ENCODE data around the gene IL17RD.

The IL17RD gene

DNA sequence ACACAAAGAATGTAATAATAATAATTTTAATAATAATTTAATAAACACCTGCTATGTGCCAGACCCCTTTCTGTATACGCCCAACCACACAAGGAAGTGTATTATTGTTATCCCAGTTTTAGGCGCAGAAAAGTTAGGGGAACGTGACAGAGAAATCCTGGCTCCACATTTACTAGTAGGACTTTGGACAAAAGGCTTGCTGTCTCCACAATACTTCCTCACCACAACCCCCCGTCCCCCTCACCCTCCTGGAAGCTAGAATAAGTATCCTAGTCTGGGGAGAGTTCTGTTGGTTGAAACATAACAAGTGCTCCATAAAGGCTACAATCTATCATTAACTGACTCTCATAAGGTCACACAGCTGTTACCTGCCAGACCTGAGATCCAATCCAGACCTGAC is 488 bp upstream of the IL17RD start:
- DNase-seq = no peak
- H3K9me3 Mint-ChIP-seq = peaks cover 0 to 2% of the 10 kb centered on the region in 2 donors
- H3K27me3 Mint-ChIP-seq = peaks cover 61 to 74% of the 10 kb centered on the region in 2 donors
- peaks cover 0 to 3% of the 10 kb centered on the region in 2 donors for H3K36me3 Mint-ChIP-seq
- peaks cover 18 to 21% of the 10 kb centered on the region in 2 donors for H3K4me1 Mint-ChIP-seq
- H3K4me3 Mint-ChIP-seq = peak overlapping the region; percentile 71 to 90
- H3K27ac Mint-ChIP-seq = no peak overlapping the region
- no peak for ATAC-seq (replicated peaks)

DNA sequence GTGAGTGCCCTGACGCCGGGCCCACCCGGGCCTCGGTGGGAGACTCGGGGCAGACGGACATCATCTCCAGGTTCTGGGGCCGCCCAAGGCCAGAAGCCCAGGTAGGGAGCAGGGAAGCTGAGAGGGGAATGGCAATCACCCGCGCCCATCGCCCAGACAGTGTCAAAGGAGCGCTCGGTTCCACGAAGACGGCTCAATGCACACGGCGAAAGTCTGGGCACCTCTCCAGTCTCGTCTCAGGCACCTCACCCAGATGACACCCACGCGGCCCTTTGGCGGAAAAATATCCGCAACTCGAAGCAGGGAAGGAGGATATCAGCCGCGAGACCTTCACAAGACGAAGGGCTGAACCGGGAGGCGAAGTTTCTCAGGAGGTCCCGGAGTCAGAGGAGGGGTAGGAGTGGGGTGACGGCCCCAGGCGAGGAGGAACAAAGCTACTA is 916 bp downstream of the IL17RD start:
- ATAC-seq (replicated peaks) = peak; percentile 24 to 37
- Mint-ChIP-seq H3K27me3 (peaks cover 70 to 88% of the 10 kb centered on the region in 2 donors), H3K36me3 (peaks cover 0 to 3% of the 10 kb centered on the region in 2 donors), H3K27ac (no peak overlapping the region), H3K4me1 (peaks cover 15 to 18% of the 10 kb centered on the region in 2 donors), H3K9me3 (peaks cover 0 to 2% of the 10 kb centered on the region in 2 donors), H3K4me3 (peak overlapping the region; percentile 90)
- DNase-seq = no peak

DNA sequence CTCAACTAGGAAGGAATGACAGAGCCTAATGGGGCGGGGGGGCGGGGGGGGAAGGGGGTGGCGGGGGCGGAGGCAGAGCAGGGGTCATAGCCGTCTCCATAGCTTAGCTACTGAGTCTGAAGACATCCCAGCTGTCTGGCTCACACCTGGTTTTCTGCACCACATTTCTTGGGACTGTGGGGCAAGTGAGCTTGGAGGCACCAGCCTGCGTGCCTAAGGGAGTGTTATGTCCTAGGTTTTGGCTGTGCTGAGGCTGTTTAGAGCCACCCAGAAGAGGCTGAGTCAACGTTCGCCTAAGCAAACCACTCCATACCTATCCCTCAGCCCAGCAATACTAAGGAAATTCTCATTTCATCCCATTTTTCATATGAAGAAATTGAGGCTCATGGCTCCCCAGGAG is 1.4 kb downstream of the IL17RD start:
- Mint-ChIP-seq H3K9me3 (peaks cover 0 to 2% of the 10 kb centered on the region in 2 donors), H3K4me3 (peak overlapping the region; percentile 90), H3K27me3 (peaks cover 71 to 93% of the 10 kb centered on the region in 2 donors), H3K27ac (no peak overlapping the region), H3K36me3 (peaks cover 0 to 3% of the 10 kb centered on the region in 2 donors), H3K4me1 (peaks cover 16 to 19% of the 10 kb centered on the region in 2 donors)
- ATAC-seq (replicated peaks) (no peak), DNase-seq (no peak)

DNA sequence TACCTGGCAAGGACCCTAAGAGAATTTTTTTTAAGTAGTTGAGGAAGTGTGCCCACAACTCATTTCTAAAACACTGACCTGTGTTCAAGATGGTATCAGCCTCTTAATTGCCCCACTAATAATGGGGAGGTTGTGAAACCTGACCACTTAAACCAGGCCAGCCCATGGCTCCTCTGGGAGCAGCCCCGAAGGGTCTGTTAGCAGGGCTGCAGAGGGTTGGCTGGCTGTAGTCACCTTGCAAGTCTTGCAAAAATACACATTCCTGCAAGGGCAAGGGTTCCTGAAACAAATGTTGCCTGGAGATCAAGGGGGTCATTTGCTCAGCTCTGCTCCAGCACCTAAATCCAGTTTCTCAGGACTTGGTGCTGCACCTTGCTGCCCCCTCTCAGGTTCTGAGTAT is 3.2 kb downstream of the IL17RD start:
- Mint-ChIP-seq H3K9me3 (peaks cover 0 to 2% of the 10 kb centered on the region in 2 donors), H3K27me3 (peaks cover 62 to 83% of the 10 kb centered on the region in 2 donors), H3K4me1 (peaks cover 17 to 19% of the 10 kb centered on the region in 2 donors), H3K36me3 (peaks cover 0 to 3% of the 10 kb centered on the region in 2 donors), H3K27ac (no peak overlapping the region), H3K4me3 (no peak overlapping the region)
- DNase-seq = no peak
- ATAC-seq (replicated peaks) = no peak

DNA sequence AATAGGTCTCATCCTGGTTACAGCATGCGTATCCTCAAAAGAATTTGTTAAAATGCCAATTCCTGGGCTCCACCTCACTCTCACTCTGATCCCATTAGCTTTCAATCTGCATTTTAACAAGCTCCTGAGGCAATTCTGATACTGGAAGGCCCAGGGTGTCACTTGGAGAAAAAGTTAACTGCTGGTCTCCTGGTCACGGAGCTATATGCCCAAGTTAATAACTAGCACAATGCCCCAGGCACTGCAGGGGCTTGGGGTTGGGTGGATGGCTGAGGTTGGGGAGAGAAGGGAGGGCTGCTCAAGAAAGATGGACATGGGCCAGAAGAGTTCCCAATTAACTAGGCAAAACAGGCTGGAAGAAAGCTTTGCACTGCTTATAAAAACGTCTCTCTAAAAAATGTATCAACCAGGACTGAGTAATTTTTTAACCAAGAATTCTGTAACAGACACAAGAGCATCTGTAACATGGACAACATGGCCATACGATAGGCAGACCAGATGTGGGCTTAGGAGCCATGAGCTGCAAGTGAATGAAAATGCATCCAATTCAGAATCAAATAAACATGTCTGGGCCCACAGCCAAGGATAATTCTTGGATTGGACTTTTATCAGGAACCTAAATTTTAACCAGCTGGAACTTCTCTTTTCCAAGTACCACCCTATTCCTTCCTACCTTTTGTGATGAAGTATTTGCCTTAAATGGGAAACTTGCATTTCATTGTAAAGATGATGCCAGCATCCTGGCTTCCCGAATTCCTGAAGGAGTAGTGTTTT is 4.2 kb downstream of the IL17RD start:
- Mint-ChIP-seq H3K9me3 (peaks cover 0 to 2% of the 10 kb centered on the region in 2 donors), H3K27me3 (peaks cover 61 to 81% of the 10 kb centered on the region in 2 donors), H3K36me3 (peaks cover 0 to 3% of the 10 kb centered on the region in 2 donors), H3K4me1 (peaks cover 16 to 17% of the 10 kb centered on the region in 2 donors), H3K27ac (peak overlapping the region; percentile 53), H3K4me3 (no peak overlapping the region)
- DNase-seq (no peak), ATAC-seq (replicated peaks) (no peak)

DNA sequence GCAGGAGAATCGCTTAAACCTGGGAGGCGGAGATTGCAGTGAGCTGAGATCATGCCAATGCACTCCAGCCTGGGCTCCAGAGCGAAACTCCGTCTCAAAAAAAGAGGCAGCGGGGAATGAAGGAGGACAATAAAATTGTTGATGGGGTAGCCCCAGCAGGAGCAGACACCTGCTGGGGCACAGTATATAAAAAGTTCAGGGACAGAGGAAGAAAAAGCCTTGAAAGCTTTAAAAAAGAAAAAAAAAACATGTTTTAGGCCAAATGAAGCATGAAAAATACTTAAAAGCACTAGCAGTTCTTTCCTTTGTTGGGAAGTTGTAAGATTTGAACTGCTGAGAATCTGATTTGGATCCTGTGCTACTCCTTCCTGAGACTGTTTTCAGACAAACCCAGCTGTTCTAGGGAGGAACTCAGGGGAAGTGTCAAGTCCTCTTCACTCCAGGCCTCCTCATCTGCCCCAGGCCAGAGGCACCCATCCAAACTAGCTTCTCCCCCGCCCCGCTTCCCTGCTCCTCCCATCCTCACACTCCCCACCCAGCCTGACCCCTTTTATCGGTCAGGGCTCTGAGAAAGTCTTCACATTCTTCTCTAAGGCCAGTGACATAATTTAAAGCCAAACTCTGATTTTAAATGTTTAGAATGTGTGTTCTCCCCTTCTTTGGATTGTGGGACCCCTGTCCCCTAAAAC is 4.9 kb downstream of the IL17RD start:
- Mint-ChIP-seq H3K27ac (no peak overlapping the region), H3K27me3 (peaks cover 56 to 77% of the 10 kb centered on the region in 2 donors), H3K36me3 (peaks cover 0 to 3% of the 10 kb centered on the region in 2 donors), H3K4me1 (peaks cover 14 to 17% of the 10 kb centered on the region in 2 donors), H3K9me3 (peaks cover 0 to 2% of the 10 kb centered on the region in 2 donors), H3K4me3 (no peak overlapping the region)
- no peak for DNase-seq
- no peak for ATAC-seq (replicated peaks)

DNA sequence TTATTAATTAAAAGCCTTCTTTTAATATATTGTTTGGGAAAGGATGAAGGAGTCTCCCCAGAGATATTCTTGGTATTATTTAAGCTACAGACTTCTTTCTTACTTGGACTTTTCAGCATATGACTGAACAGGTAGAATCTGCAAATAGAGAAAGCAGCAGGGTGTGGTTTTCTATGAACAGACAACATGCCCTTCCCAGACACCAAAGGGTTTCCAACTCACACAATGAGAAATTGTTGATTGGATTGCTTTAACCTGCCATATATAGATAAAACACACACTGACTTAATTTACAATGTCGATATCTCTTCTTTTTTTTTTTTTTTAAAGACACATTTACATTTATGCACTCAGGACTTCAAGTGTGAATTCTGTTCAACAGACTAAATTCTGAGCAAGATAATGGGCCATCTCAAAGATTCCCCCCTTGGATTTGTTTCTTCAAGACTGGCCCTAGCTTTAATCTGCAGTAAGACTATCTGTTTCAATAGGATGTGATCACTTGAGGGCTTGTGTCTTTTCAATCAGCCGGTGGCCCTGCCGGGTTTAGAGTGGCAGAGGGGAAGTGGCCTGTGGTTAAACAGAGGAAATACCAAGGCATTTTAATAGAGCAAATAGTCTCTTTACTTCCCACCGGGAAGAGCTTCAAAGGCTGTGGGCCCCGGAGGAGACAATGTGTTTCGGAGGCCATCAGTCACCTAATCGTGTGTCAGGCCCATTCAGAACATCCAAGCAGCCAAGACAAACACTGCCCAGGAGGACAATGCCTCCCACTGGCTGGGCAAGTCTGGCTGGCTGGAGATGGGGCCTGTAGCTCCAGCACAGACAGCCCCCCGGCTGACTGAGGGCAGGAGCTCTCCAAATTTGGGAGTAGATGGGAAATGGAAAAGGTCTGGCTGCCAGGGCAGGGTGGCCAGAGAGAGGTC is 6.1 kb downstream of the IL17RD start:
- Mint-ChIP-seq H3K4me1 (peaks cover 10 to 12% of the 10 kb centered on the region in 2 donors), H3K4me3 (no peak overlapping the region), H3K27ac (no peak overlapping the region), H3K36me3 (peaks cover 0 to 3% of the 10 kb centered on the region in 2 donors), H3K27me3 (peaks cover 51 to 78% of the 10 kb centered on the region in 2 donors), H3K9me3 (peaks cover 0 to 2% of the 10 kb centered on the region in 2 donors)
- ATAC-seq (replicated peaks) (peak; percentile 51 to 56), DNase-seq (no peak)

DNA sequence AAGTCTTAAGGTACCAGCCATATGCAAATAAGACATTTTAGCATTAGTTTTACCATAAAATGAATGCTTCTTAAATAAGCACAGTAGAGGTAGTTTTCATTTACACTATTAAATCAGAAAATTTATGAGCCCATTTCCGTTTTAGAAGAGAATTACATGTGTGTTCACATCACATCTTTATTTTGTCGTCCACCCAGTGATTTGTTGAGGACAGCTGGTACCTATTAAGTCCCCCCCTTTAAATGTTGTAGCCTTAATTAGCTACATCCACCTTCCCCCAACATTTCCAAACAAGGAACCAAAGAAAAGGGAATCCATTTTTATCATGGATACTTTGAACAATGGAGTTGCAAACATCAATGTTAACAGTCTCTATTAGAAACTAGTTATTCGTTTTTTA is 6.8 kb downstream of the IL17RD start:
- peaks cover 0 to 2% of the 10 kb centered on the region in 2 donors for H3K9me3 Mint-ChIP-seq
- no peak overlapping the region for H3K4me3 Mint-ChIP-seq
- peaks cover 0 to 3% of the 10 kb centered on the region in 2 donors for H3K36me3 Mint-ChIP-seq
- DNase-seq (no peak), ATAC-seq (replicated peaks) (no peak)
- H3K27ac Mint-ChIP-seq = no peak overlapping the region
- peaks cover 52 to 77% of the 10 kb centered on the region in 2 donors for H3K27me3 Mint-ChIP-seq
- H3K4me1 Mint-ChIP-seq = peaks cover 9% of the 10 kb centered on the region in 2 donors

DNA sequence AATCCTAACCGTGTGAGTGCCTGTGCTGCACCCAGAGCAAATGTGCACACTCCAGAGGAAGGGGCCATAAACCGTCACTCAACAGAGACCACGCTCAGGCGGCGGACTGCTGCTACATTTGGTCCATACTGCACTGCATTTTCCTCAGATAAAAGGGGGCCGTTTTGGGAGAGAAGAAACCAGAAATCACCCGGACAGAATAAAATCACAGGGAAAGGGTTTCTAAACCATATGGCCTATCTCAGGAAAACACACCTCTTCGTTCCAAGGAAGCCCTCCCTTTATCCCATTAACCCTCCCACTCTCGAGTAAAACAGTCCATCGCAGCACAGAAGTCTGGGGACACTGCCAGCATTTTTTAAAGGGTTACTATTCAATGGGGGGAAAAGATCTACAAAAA is 7.6 kb downstream of the IL17RD start:
- DNase-seq = no peak
- Mint-ChIP-seq H3K36me3 (no peaks in the 10 kb centered on the region), H3K4me3 (no peak overlapping the region), H3K9me3 (no peaks in the 10 kb centered on the region), H3K4me1 (peaks cover 5 to 9% of the 10 kb centered on the region in 2 donors), H3K27ac (no peak overlapping the region), H3K27me3 (peaks cover 46 to 72% of the 10 kb centered on the region in 2 donors)
- ATAC-seq (replicated peaks) = no peak

DNA sequence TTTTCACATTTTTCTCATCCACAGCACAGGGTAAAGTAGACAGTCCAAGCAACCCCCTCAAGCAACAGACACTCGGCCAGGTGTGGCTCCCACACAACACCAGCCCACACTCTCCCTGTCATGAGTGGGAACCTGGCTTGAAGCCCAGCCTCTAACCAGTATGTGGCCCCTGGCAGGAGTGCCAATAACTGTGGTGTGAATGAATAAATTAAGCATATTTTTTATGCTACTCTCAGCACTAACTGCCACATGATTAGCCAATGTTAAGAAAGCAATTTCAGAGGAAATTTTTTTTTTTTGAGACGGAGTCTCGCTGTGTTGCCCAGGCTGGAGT is 9.9 kb downstream of the IL17RD start:
- Mint-ChIP-seq H3K9me3 (no peaks in the 10 kb centered on the region), H3K36me3 (no peaks in the 10 kb centered on the region), H3K4me3 (no peak overlapping the region), H3K4me1 (peaks cover 5 to 9% of the 10 kb centered on the region in 2 donors), H3K27me3 (peaks cover 38 to 51% of the 10 kb centered on the region in 2 donors), H3K27ac (no peak overlapping the region)
- DNase-seq = no peak
- no peak for ATAC-seq (replicated peaks)

DNA sequence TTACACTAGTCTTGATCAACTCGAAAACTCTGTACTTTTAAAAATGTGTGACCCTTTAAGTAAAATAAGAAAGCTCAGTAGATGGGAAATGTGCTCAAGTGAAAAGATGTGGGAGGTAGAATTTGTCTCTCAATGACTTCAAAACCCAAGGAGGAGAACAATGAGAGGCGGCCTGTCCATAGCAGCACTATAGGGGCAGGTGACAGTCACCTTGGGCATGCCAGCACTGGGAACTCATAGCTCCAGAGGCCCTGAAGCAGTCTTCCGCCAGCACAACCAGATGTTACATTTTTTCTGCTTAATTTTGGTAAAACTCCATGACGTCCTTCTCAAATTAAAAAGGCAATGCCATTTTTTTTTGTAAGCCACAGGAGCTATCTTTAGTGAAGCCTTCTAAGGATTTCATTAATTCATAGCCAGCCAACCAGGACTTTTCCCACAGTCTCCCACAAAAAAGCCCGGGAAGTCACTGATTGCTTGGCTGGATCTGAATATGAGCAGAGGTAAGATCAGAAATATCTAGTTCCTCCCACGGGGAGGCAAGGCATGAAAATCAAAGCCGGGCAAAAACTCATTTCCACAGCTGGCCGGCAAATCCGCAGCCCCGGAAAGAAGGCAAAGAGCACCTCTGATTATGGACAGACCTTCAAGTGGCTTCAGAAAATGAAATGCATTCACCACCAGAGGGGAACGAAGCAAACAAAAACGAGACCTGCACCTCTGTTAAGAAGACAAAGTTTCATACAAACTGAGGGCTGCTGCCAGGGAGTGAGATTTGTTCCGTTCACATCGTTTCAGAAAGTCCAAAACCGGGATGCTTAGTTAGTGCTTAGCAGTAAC is 10.5 kb downstream of the IL17RD start:
- ATAC-seq (replicated peaks) (no peak), DNase-seq (no peak)
- no peak overlapping the region for H3K4me3 Mint-ChIP-seq
- H3K27ac Mint-ChIP-seq = no peak overlapping the region
- peaks cover 34 to 45% of the 10 kb centered on the region in 2 donors for H3K27me3 Mint-ChIP-seq
- H3K9me3 Mint-ChIP-seq = no peaks in the 10 kb centered on the region
- peaks cover 5 to 9% of the 10 kb centered on the region in 2 donors for H3K4me1 Mint-ChIP-seq
- no peaks in the 10 kb centered on the region for H3K36me3 Mint-ChIP-seq

DNA sequence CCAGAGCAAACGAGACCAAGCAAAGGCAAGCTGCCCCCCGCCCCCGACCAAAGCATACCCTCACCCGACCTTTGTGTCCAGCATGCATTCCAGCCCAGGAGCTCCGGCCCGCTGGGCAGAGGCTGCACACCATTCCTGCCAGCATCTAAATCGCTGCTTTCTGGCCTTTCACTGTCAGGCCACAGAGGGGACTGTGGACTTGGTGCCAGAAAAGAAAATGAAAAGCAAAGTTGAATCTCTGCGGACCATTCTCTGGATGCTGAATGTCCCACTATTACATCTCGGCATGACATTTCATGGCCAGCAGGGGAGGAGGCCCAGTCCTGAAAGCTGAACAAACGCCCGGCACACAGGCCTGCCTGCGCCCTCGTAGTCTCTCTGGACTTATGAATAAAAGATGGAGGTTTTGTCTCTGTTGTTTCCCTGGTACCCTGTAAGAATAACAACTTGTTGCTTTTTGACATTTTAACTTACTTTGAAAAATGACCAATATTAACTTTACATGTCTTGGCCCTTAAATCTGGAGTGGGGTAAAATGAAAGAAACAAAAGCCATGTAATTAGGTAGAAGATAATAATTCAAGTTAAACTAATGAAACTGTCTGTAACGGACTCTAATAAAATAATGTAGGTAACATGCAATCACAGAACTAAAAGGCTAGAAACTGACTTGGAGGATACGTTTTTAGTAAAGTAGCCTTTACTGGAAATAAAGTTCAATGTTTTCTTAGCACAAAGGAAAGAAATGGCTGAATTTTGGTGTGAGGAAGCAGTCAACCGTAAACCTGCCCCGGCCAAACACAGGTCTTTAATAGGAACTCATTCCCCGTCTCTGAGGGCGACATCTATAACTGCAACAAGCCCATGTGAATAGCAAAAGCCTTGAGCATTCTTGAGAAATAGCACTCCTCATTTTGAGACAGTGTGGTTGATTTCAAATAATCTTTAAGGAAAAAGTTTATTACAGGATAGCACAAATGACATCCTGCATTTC is 12.7 kb downstream of the IL17RD start:
- DNase-seq (no peak), ATAC-seq (replicated peaks) (no peak)
- H3K4me3 Mint-ChIP-seq = no peak overlapping the region
- no peak overlapping the region for H3K27ac Mint-ChIP-seq
- no peaks in the 10 kb centered on the region for H3K36me3 Mint-ChIP-seq
- peaks cover 27 to 32% of the 10 kb centered on the region in 2 donors for H3K27me3 Mint-ChIP-seq
- no peaks in the 10 kb centered on the region for H3K9me3 Mint-ChIP-seq
- no peaks in the 10 kb centered on the region for H3K4me1 Mint-ChIP-seq

Measured in stimulated activated naive B cell treated with anti-CD40 and anti-IgM and Interleukin-4, amounts not matched to agents 10 μg/mL and 1 μg/mL and 100 μg/mL, for 72 hours (primary cell).